Naive thymus-derived CD4-positive, alpha-beta T cell (primary cell): ENCODE measurements around the gene WDR48. TPM values are rescaled to one million over a fixed set of nuclear protein-coding genes. Genes with fewer than 3 reads are reported as not detected.

ENCODE experiments used
- ATAC-seq: fragments of 150-1000 bp; cut with Tn5 transposase; 2 replicates; pipeline ENCODE4 v1.10.0; 2021; ENCODE audit warnings: mild to moderate bottlenecking, moderate library complexity
- CTCF ChIA-PET: fragments of 350-600 bp; sonication (Branson Sonifier 250); formaldehyde crosslinking; loops from one replicate; lab custom pipeline; 2021; ENCODE audit warnings: antibody characterized with exemption; lab: Charles Lee
- POLR2A ChIA-PET: fragments of 350-600 bp; sonication (Branson Sonifier 250); formaldehyde crosslinking; loops from one replicate; lab custom pipeline; 2021; ENCODE audit warnings: antibody characterized with exemption, inconsistent platforms; lab: Charles Lee
- DNase-seq, 9 donors: peaks; one replicate each; pipeline versions ENCODE4 v3.0.0 to v3.0.0-alpha.2; 2020 to 2022; ENCODE audit warnings: mixed read lengths in 1 of 9
- H3K27ac ChIP-seq: one replicate; pipeline ENCODE4 v1.7.0; 2013; ENCODE audit warnings: mild to moderate bottlenecking, low read depth, low read length, moderate library complexity
- H3K27me3 ChIP-seq, 2 donors: one replicate each; pipeline ENCODE4 v1.7.0; 2013; ENCODE audit warnings: low read length in 2 of 2, mild to moderate bottlenecking in 2 of 2, moderate library complexity in 2 of 2; ENCODE audit not compliant: control insufficient read depth in 2 of 2, insufficient read depth in 2 of 2
- H3K36me3 ChIP-seq, 3 experiments: 1 replicate in 2 of 3; 2 replicates in 1 of 3; pipeline ENCODE4 v1.7.0; 2013; ENCODE audit warnings: low read length in 3 of 3, mild to moderate bottlenecking in 3 of 3, moderate library complexity in 1 of 3; ENCODE audit not compliant: insufficient read depth in 3 of 3, control insufficient read depth in 2 of 3
- H3K4me1 ChIP-seq, 2 donors: one replicate each; pipeline ENCODE4 v1.7.0; 2013; ENCODE audit warnings: low read length in 2 of 2, mild to moderate bottlenecking in 2 of 2, moderate library complexity in 1 of 2; ENCODE audit not compliant: control insufficient read depth in 2 of 2, insufficient read depth in 2 of 2
- H3K4me3 ChIP-seq: 2 replicates; pipeline ENCODE4 v1.7.0; 2013; ENCODE audit warnings: mild to moderate bottlenecking, low read length
- H3K9me3 ChIP-seq, 3 experiments: 1 replicate in 2 of 3; 2 replicates in 1 of 3; pipeline ENCODE4 v1.7.0; 2013; ENCODE audit warnings: low read length in 3 of 3; ENCODE audit not compliant: control insufficient read depth in 2 of 3
- H3K27ac Mint-ChIP-seq, 9 donors: one replicate each; pipeline ENCODE4 v1.8.0; 2020 to 2022; ENCODE audit warnings: mixed read lengths in 9 of 9, mild to moderate bottlenecking in 8 of 9, moderate library complexity in 5 of 9, inconsistent platforms in 2 of 9
- H3K27me3 Mint-ChIP-seq, 5 donors: one replicate each; pipeline ENCODE4 v1.8.0; 2021 to 2022; ENCODE audit warnings: mixed read lengths in 5 of 5, mild to moderate bottlenecking in 1 of 5
- H3K36me3 Mint-ChIP-seq, 5 donors: one replicate each; pipeline ENCODE4 v1.8.0; 2020 to 2022; ENCODE audit warnings: mixed read lengths in 5 of 5, mild to moderate bottlenecking in 3 of 5, inconsistent platforms in 1 of 5
- H3K4me1 Mint-ChIP-seq, 7 donors: one replicate each; pipeline ENCODE4 v1.8.0; 2020 to 2022; ENCODE audit warnings: mixed read lengths in 7 of 7, mild to moderate bottlenecking in 3 of 7, inconsistent platforms in 1 of 7
- H3K4me3 Mint-ChIP-seq, 10 donors: one replicate each; pipeline ENCODE4 v1.8.0; 2020 to 2022; ENCODE audit warnings: mild to moderate bottlenecking in 10 of 10, mixed read lengths in 10 of 10, moderate library complexity in 6 of 10, inconsistent platforms in 2 of 10
- H3K9me3 Mint-ChIP-seq, 11 donors: one replicate each; pipeline ENCODE4 v1.8.0; 2020 to 2022; ENCODE audit warnings: mixed read lengths in 11 of 11, mild to moderate bottlenecking in 4 of 11, inconsistent platforms in 1 of 11, moderate library complexity in 1 of 11
- intact Hi-C, 2 donors: fragments of 100-400 bp; cut with micrococcal nuclease; formaldehyde crosslinking; loops; one replicate each; pipeline ENCODE4 v1.15.1; 2023
- polyA plus RNA-seq, 2 donors: library from polyadenylated mRNA; unstranded; fragments of 300-500 nt; fragmentation: Illumina TruSeq; gene quantifications; one replicate each; pipeline ENCODE4 v1.2.3, GENCODE V29; 2021
- total RNA-seq, 6 experiments: library from RNA in 5 of 6; stranded (reverse) in 5 of 6; gene quantifications; 1 replicate in 5 of 6; 2 replicates in 1 of 6; pipeline ENCODE4 v1.2.3 and lab custom pipeline; 2021 to 2026

WDR48 gene
- total and polyA plus RNA-seq, 7 experiments from 2014 or later: 37.5 to 97.7 (median 61.7) TPM

- Mint-ChIP-seq H3K9me3 (no peaks in the 10 kb centered on the region), H3K36me3 (peaks cover 0 to 7% (median 1%) of the 10 kb centered on the region in 5 donors), H3K4me3 (no peak overlapping the region), H3K27ac (no peak overlapping the region), H3K4me1 (no peaks in the 10 kb centered on the region), H3K27me3 (no peaks in the 10 kb centered on the region)
- Histone ChIP-seq H3K9me3 (no peaks in the 10 kb centered on the region), H3K4me3 (no peak overlapping the region), H3K4me1 (no peaks in the 10 kb centered on the region), H3K27ac (no peak overlapping the region), H3K36me3 (no peaks in the 10 kb centered on the region), H3K27me3 (no peaks in the 10 kb centered on the region)
- ChIA-PET CTCF (interaction anchor here (1.0 kb wide), 2 partner anchors 11 to 12 kb away, joined by 3 read pairs; no protein-coding TSS in a partner anchor), POLR2A (interaction anchor here (0.6 kb wide), 2 partner anchors 15 to 40 kb away, joined by 3 read pairs; no protein-coding TSS in a partner anchor)
- intact Hi-C loops: no loop called here
- ATAC-seq (no peak), DNase-seq (no peak)
These were observed 64.1 kb downstream of the WDR48 start for GRCh38 chr3:39115870-39116269.

DNA sequence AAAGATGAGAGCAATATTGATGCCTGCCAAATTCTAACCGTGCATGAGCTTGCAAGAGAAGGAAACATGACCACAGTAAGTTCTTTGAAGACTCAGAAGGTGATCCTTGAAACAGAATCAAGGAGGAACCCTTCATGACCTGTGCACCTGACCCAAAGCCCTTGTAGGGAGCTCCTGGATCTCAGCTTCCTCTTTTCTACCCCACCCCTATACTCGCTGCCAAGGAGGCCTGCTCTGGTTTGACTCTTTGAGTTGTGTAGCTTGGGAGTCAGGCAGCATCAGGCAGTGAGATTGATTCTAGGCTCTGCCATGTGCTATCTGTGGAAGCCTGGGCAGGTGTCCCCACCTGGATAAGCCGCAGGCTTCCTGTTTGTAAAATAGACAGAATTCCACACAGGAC is 66.3 kb downstream of the WDR48 start:
- Histone ChIP-seq H3K27ac (no peak overlapping the region), H3K27me3 (no peaks in the 10 kb centered on the region), H3K4me3 (no peak overlapping the region), H3K4me1 (no peaks in the 10 kb centered on the region), H3K9me3 (no peaks in the 10 kb centered on the region), H3K36me3 (no peaks in the 10 kb centered on the region)
- DNase-seq (no peak), ATAC-seq (no peak)
- Mint-ChIP-seq H3K4me1 (no peaks in the 10 kb centered on the region), H3K27me3 (peaks cover 0 to 9% (median 0%) of the 10 kb centered on the region in 5 donors), H3K9me3 (no peaks in the 10 kb centered on the region), H3K27ac (no peak overlapping the region), H3K4me3 (no peak overlapping the region), H3K36me3 (peaks cover 0 to 7% (median 1%) of the 10 kb centered on the region in 5 donors)
- ChIA-PET POLR2A (no interaction called here), CTCF (interaction anchor here (1.2 kb wide), 1 partner anchor 11 kb away, joined by 5 read pairs; no protein-coding TSS in a partner anchor)
- intact Hi-C loops: no loop called here

- no peak overlapping the region for H3K27ac ChIP-seq
- H3K27me3 ChIP-seq: no peaks in the 10 kb centered on the region
- DNase-seq (no peak), ATAC-seq (no peak)
- Mint-ChIP-seq H3K27ac (no peak overlapping the region), H3K27me3 (peaks cover 0 to 10% (median 0%) of the 10 kb centered on the region in 5 donors), H3K36me3 (peaks cover 0 to 7% (median 1%) of the 10 kb centered on the region in 5 donors), H3K9me3 (no peaks in the 10 kb centered on the region), H3K4me1 (no peaks in the 10 kb centered on the region), H3K4me3 (no peak overlapping the region)
- no peaks in the 10 kb centered on the region for H3K36me3 ChIP-seq
- intact Hi-C loops: no loop called here
- no peaks in the 10 kb centered on the region for H3K4me1 ChIP-seq
- CTCF ChIA-PET: interaction anchor here (0.6 to 10.3 kb wide), 3 partner anchors 10 to 170 kb away, joined by 3 to 191 read pairs (median 3); no protein-coding TSS in a partner anchor
- H3K9me3 ChIP-seq: no peaks in the 10 kb centered on the region
- POLR2A ChIA-PET: no interaction called here
- no peak overlapping the region for H3K4me3 ChIP-seq
These were observed 67.3 kb downstream of the WDR48 start for GRCh38 chr3:39118931-39119660.

- intact Hi-C loops: no loop called here
- H3K4me3 ChIP-seq: no peak overlapping the region
- no peak for ATAC-seq
- peaks cover 0 to 7% (median 1%) of the 10 kb centered on the region in 5 donors for H3K36me3 Mint-ChIP-seq
- H3K4me1 ChIP-seq: no peaks in the 10 kb centered on the region
- no peaks in the 10 kb centered on the region for H3K36me3 ChIP-seq
- ChIA-PET CTCF (interaction anchor here (10.3 kb wide), 1 partner anchor 168 kb away, joined by 191 read pairs; no protein-coding TSS in a partner anchor), POLR2A (interaction anchor here (1.5 kb wide), 1 partner anchor 27 kb away, joined by 3 read pairs; no protein-coding TSS in a partner anchor)
- peaks cover 3 to 4% (median 3%) of the 10 kb centered on the region in 7 donors for H3K4me1 Mint-ChIP-seq
- H3K4me3 Mint-ChIP-seq: no peak overlapping the region
- peaks cover 0 to 10% (median 0%) of the 10 kb centered on the region in 5 donors for H3K27me3 Mint-ChIP-seq
- H3K9me3 ChIP-seq: no peaks in the 10 kb centered on the region
- no peak overlapping the region for H3K27ac Mint-ChIP-seq
- H3K27ac ChIP-seq: no peak overlapping the region
- H3K9me3 Mint-ChIP-seq: no peaks in the 10 kb centered on the region
- H3K27me3 ChIP-seq: no peaks in the 10 kb centered on the region
- DNase-seq: no peak
These were observed 69.8 kb downstream of the WDR48 start for GRCh38 chr3:39121621-39122020.

DNA sequence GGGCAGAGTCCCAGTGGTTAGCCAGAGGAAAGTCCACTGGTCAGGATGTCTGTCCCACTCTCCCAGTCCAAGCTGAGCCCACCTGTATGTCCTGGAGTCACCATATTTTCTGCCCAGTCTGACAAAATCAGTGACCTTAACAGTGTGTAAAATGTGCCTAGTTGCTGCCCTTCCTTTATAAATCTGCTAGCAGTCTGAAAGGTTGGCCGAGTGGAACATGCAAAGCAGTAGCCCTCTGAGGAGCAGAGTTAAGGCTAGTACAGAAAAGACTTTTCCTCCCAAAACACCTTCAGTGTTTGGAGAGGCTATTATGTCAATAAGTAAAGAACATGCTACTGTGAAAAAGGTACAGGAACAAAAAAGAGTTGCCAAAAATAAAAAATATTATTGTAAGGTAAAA is 71.0 kb downstream of the WDR48 start:
- intact Hi-C loops: no loop called here
- DNase-seq: no peak
- H3K4me1 ChIP-seq: peaks cover 6 to 7% of the 10 kb centered on the region in 2 donors
- H3K9me3 Mint-ChIP-seq: no peaks in the 10 kb centered on the region
- no peak for ATAC-seq
- no peak overlapping the region for H3K27ac ChIP-seq
- no peak overlapping the region for H3K4me3 Mint-ChIP-seq
- H3K9me3 ChIP-seq: no peaks in the 10 kb centered on the region
- H3K27me3 ChIP-seq: no peaks in the 10 kb centered on the region
- H3K36me3 Mint-ChIP-seq: peaks cover 0 to 7% (median 0%) of the 10 kb centered on the region in 5 donors
- no peak overlapping the region for H3K4me3 ChIP-seq
- ChIA-PET CTCF (interaction anchor here (0.6 to 10.3 kb wide), 2 partner anchors 135 to 167 kb away, joined by 3 to 191 read pairs; no protein-coding TSS in a partner anchor), POLR2A (no interaction called here)
- peaks cover 12 to 16% (median 15%) of the 10 kb centered on the region in 7 donors for H3K4me1 Mint-ChIP-seq
- H3K27ac Mint-ChIP-seq: no peak overlapping the region
- no peaks in the 10 kb centered on the region for H3K36me3 ChIP-seq
- peaks cover 0 to 10% (median 0%) of the 10 kb centered on the region in 5 donors for H3K27me3 Mint-ChIP-seq

- H3K9me3 ChIP-seq: no peaks in the 10 kb centered on the region
- ATAC-seq (no peak), DNase-seq (no peak)
- ChIA-PET CTCF (interaction anchor here (0.7 to 10.3 kb wide), 5 partner anchors 17 to 170 kb away, joined by 3 to 191 read pairs (median 5); no protein-coding TSS in a partner anchor), POLR2A (no interaction called here)
- no peak overlapping the region for H3K27ac ChIP-seq
- peaks cover 12 to 14% of the 10 kb centered on the region in 2 donors for H3K4me1 ChIP-seq
- no peaks in the 10 kb centered on the region for H3K36me3 ChIP-seq
- intact Hi-C loops: loop anchor here (2.0 to 5.0 kb wide), 2 partner anchors 16 to 82 kb away; no protein-coding TSS in a partner anchor
- no peaks in the 10 kb centered on the region for H3K27me3 ChIP-seq
- H3K4me3 ChIP-seq: no peak overlapping the region
- H3K27ac Mint-ChIP-seq: no peak overlapping the region
- H3K4me3 Mint-ChIP-seq: no peak overlapping the region
- peaks cover 15 to 28% (median 24%) of the 10 kb centered on the region in 7 donors for H3K4me1 Mint-ChIP-seq
- H3K27me3 Mint-ChIP-seq: peaks cover 0 to 10% (median 0%) of the 10 kb centered on the region in 5 donors
- peaks cover 0 to 3% (median 0%) of the 10 kb centered on the region in 5 donors for H3K36me3 Mint-ChIP-seq
- no peaks in the 10 kb centered on the region for H3K9me3 Mint-ChIP-seq
These were observed 73.3 kb downstream of the WDR48 start for GRCh38 chr3:39124876-39125840.
